Natural killer cell (primary cell): ENCODE data around the gene TM9SF3. TPM values are rescaled to one million over a fixed set of nuclear protein-coding genes. Genes with fewer than 3 reads are reported as not detected.

Experiments
- ATAC-seq, 3 donors: fragments of 150-1000 bp in 2 of 3; fragments of 200-7000 bp in 1 of 3; cut with Tn5 transposase; 1 replicate in 1 of 3; 2 replicates in 2 of 3; pipeline ENCODE4 v1.10.0; 2021; ENCODE audit warnings: mild to moderate bottlenecking in 2 of 3, moderate library complexity in 2 of 3
- DNase-seq, 2 donors: peaks; one replicate each; pipeline versions ENCODE4 v3.0.0 to v3.0.0-alpha.2; 2013 to 2021; ENCODE audit warnings: mixed read lengths in 1 of 2
- H3K27ac ChIP-seq: one replicate; pipeline ENCODE4 v1.5.1; 2013; ENCODE audit warnings: mild to moderate bottlenecking, low read length
- H3K27me3 ChIP-seq: one replicate; pipeline ENCODE4 v1.6.1; 2013; ENCODE audit warnings: low read length; ENCODE audit not compliant: control insufficient read depth, insufficient read depth
- H3K36me3 ChIP-seq: one replicate; pipeline ENCODE4 v1.6.1; 2013; ENCODE audit warnings: low read length; ENCODE audit not compliant: control insufficient read depth, insufficient read depth
- H3K4me1 ChIP-seq: one replicate; pipeline ENCODE4 v1.6.1; 2013; ENCODE audit warnings: low read length; ENCODE audit not compliant: control insufficient read depth, insufficient read depth
- H3K4me3 ChIP-seq: one replicate; pipeline ENCODE4 v1.5.1; 2013; ENCODE audit warnings: low read length
- H3K9me3 ChIP-seq: one replicate; pipeline ENCODE4 v1.6.1; 2013; ENCODE audit warnings: low read length; ENCODE audit not compliant: control insufficient read depth, insufficient read depth
- H3K27ac Mint-ChIP-seq, 2 donors: one replicate each; pipeline ENCODE4 v1.8.0; 2022; ENCODE audit warnings: mild to moderate bottlenecking in 2 of 2, mixed read lengths in 2 of 2, moderate library complexity in 1 of 2
- H3K27me3 Mint-ChIP-seq, 2 donors: one replicate each; pipeline ENCODE4 v1.8.0; 2022; ENCODE audit warnings: low read depth in 2 of 2, mixed read lengths in 2 of 2
- H3K36me3 Mint-ChIP-seq: one replicate; pipeline ENCODE4 v1.8.0; 2022; ENCODE audit warnings: mixed read lengths
- H3K4me1 Mint-ChIP-seq, 2 donors: one replicate each; pipeline ENCODE4 v1.8.0; 2022; ENCODE audit warnings: mixed read lengths in 2 of 2
- H3K4me3 Mint-ChIP-seq: one replicate; pipeline ENCODE4 v1.8.0; 2022; ENCODE audit warnings: mild to moderate bottlenecking, moderate library complexity, mixed read lengths
- H3K9me3 Mint-ChIP-seq, 2 donors: one replicate each; pipeline ENCODE4 v1.8.0; 2022; ENCODE audit warnings: mixed read lengths in 2 of 2
- CTCF ChIP-seq: fragments of 200-600 bp; IDR thresholded peaks from one replicate; pipeline ENCODE4 v1.8.0; 2022; ENCODE audit warnings: antibody characterized with exemption
- WGBS: methylation state at CpG from one replicate; pipeline ENCODE4 v1.1.7; 2013; ENCODE audit warnings: missing lambda C conversion rate; ENCODE audit not compliant: insufficient coverage; 5-methylcytosine and 5-hydroxymethylcytosine counted together
- intact Hi-C: fragments of 100-400 bp; cut with micrococcal nuclease; formaldehyde crosslinking; loops from one replicate; pipeline ENCODE4 v1.14.2; 2022
- total RNA-seq, 4 donors: library from RNA; stranded (reverse); fragments of 120-200 nt in 1 of 4; gene quantifications; one replicate each; pipeline versions ENCODE4 v1.2.3 to v1.2.4, GENCODE V29; 2013 to 2022

TM9SF3 gene
- total RNA-seq, 3 donors from 2014 or later (not counting 1 experiment from before 2014, with no cell fraction given), result 113 to 119 (median 117) TPM

GRCh38 chr10:96512524-96513304, 74.1 kb downstream of the TM9SF3 start:
- Mint-ChIP-seq H3K9me3 (no peaks in the 10 kb centered on the region), H3K4me3 (peak overlapping the region; percentile 82), H3K36me3 (no peaks in the 10 kb centered on the region), H3K27ac (peak overlapping the region in 1 of 2 donors; percentile 49), H3K4me1 (peaks cover 20 to 21% of the 10 kb centered on the region in 2 donors), H3K27me3 (peaks cover 23 to 26% of the 10 kb centered on the region in 2 donors)
- H3K4me1 ChIP-seq, result peaks cover 20% of the 10 kb centered on the region
- H3K9me3 ChIP-seq, result no peaks in the 10 kb centered on the region
- peak overlapping the region; percentile 36 for H3K4me3 ChIP-seq
- no peak for TF ChIP-seq CTCF
- DNase-seq (peak in 1 of 2 donors; percentile 28), ATAC-seq (no peak)
- H3K27ac ChIP-seq, result no peak overlapping the region
- H3K36me3 ChIP-seq, result no peaks in the 10 kb centered on the region
- peaks cover 9% of the 10 kb centered on the region for H3K27me3 ChIP-seq
- intact Hi-C loops, result no loop called here
- 3% methylated on average over 65 of the region's 65 CpGs for WGBS

- TF ChIP-seq CTCF, result peak; percentile 12
- Histone ChIP-seq H3K27me3 (peaks cover 9% of the 10 kb centered on the region), H3K4me3 (no peak overlapping the region), H3K36me3 (no peaks in the 10 kb centered on the region), H3K9me3 (no peaks in the 10 kb centered on the region), H3K27ac (no peak overlapping the region), H3K4me1 (peaks cover 20% of the 10 kb centered on the region)
- Mint-ChIP-seq H3K27ac (no peak overlapping the region), H3K36me3 (no peaks in the 10 kb centered on the region), H3K4me1 (peaks cover 20 to 21% of the 10 kb centered on the region in 2 donors), H3K27me3 (peaks cover 27 to 33% of the 10 kb centered on the region in 2 donors), H3K9me3 (no peaks in the 10 kb centered on the region), H3K4me3 (peak overlapping the region; percentile 82)
- no peak for ATAC-seq
- intact Hi-C loops, result no loop called here
- WGBS, result 68% methylated on average over 7 of the region's 7 CpGs
- peak in 1 of 2 donors; percentile 39 for DNase-seq
Observed at GRCh38 chr10:96511044-96511945, 75.5 kb downstream of the TM9SF3 start.

GRCh38 chr10:96509017-96509641, 77.7 kb downstream of the TM9SF3 start:
- H3K4me3 ChIP-seq, result no peak overlapping the region
- H3K27me3 Mint-ChIP-seq, result peaks cover 23 to 33% of the 10 kb centered on the region in 2 donors
- 86% methylated on average over 3 of the region's 3 CpGs for WGBS
- intact Hi-C loops, result no loop called here
- no peak overlapping the region for H3K4me3 Mint-ChIP-seq
- no peak overlapping the region for H3K27ac ChIP-seq
- no peak for TF ChIP-seq CTCF
- no peaks in the 10 kb centered on the region for H3K36me3 Mint-ChIP-seq
- ATAC-seq (no peak), DNase-seq (no peak)
- H3K27ac Mint-ChIP-seq, result no peak overlapping the region
- peaks cover 17% of the 10 kb centered on the region for H3K4me1 ChIP-seq
- peaks cover 9% of the 10 kb centered on the region for H3K27me3 ChIP-seq
- H3K36me3 ChIP-seq, result no peaks in the 10 kb centered on the region
- peaks cover 15 to 16% of the 10 kb centered on the region in 2 donors for H3K4me1 Mint-ChIP-seq
- no peaks in the 10 kb centered on the region for H3K9me3 Mint-ChIP-seq
- no peaks in the 10 kb centered on the region for H3K9me3 ChIP-seq
